ENCODE data around the gene MGME1. TPM values are rescaled to one million over a fixed set of nuclear protein-coding genes. Genes with fewer than 3 reads are reported as not detected.

MGME1 gene
- total RNA-seq, 1 donor from 2014 or later: 14.2 TPM

- Histone ChIP-seq H3K27ac (ENCODE audit: low read depth, low read length) (no peak overlapping the region), H3K4me3 (ENCODE audit: insufficient read depth, low read depth, low read length) (no peak overlapping the region), H3K9me3 (ENCODE audit: insufficient read depth, low read depth, low read length) (no peaks in the 10 kb centered on the region), H3K9ac (ENCODE audit: low read length) (no peak overlapping the region), H4K20me1 (ENCODE audit: insufficient read depth, low read length) (peaks cover 58% of the 10 kb centered on the region), H3K4me2 (ENCODE audit: low read length) (no peak overlapping the region), H3K79me2 (ENCODE audit: insufficient read depth, low read length) (peaks cover 8% of the 10 kb centered on the region), H2AFZ (ENCODE audit: low read depth, low read length) (no peak overlapping the region), H3K36me3 (ENCODE audit: insufficient read depth, low read length) (peaks cover 43% of the 10 kb centered on the region), H3K4me1 (ENCODE audit: insufficient read depth, low read length) (peaks cover 27% of the 10 kb centered on the region), H3K27me3 (ENCODE audit: insufficient read depth, low read length) (no peaks in the 10 kb centered on the region)
- peak overlapping the region; percentile 17 for H3K4me3 Mint-ChIP-seq (ENCODE audit: unreplicated experiment)
- no peaks in the 10 kb centered on the region for H3K27me3 Mint-ChIP-seq (ENCODE audit: low read depth, unreplicated experiment)
- FAIRE-seq: no peak
- peaks cover 13% of the 10 kb centered on the region for H3K36me3 Mint-ChIP-seq (ENCODE audit: low read depth, unreplicated experiment)
- H3K27ac Mint-ChIP-seq (ENCODE audit: unreplicated experiment): no peak overlapping the region
- no peaks in the 10 kb centered on the region for H3K9me3 Mint-ChIP-seq (ENCODE audit: unreplicated experiment)
- TF ChIP-seq CTCF (IDR thresholded peaks at IDR 0.05; ENCODE audit: insufficient read depth, low read depth, low read length) (no peak), EZH2 (IDR thresholded peaks at IDR 0.05; ENCODE audit: insufficient read depth, low read length) (no peak)
- no peak for DNase-seq (ENCODE audit: low read depth)
- H3K4me1 Mint-ChIP-seq (ENCODE audit: low read depth, unreplicated experiment): peaks cover 11% of the 10 kb centered on the region
Measured at GRCh38 chr20:17940224-17940971, 28.4 kb upstream of the MGME1 start.

GRCh38 chr20:17941087-17941825 lies 27.6 kb upstream of the MGME1 start:
- H3K9me3 Mint-ChIP-seq (ENCODE audit: unreplicated experiment): no peaks in the 10 kb centered on the region
- H3K36me3 Mint-ChIP-seq (ENCODE audit: low read depth, unreplicated experiment): peaks cover 18% of the 10 kb centered on the region
- H4K20me1 ChIP-seq (ENCODE audit: insufficient read depth, low read length): peaks cover 65% of the 10 kb centered on the region
- H3K36me3 ChIP-seq (ENCODE audit: insufficient read depth, low read length): peaks cover 51% of the 10 kb centered on the region
- H3K27ac Mint-ChIP-seq (ENCODE audit: unreplicated experiment): no peak overlapping the region
- H3K4me3 Mint-ChIP-seq (ENCODE audit: unreplicated experiment): no peak overlapping the region
- H3K27ac ChIP-seq (ENCODE audit: low read depth, low read length): no peak overlapping the region
- no peak overlapping the region for H3K9ac ChIP-seq (ENCODE audit: low read length)
- no peaks in the 10 kb centered on the region for H3K27me3 Mint-ChIP-seq (ENCODE audit: low read depth, unreplicated experiment)
- FAIRE-seq: no peak
- H3K27me3 ChIP-seq (ENCODE audit: insufficient read depth, low read length): no peaks in the 10 kb centered on the region
- TF ChIP-seq EZH2 (IDR thresholded peaks at IDR 0.05; ENCODE audit: insufficient read depth, low read length) (no peak), CTCF (IDR thresholded peaks at IDR 0.05; ENCODE audit: insufficient read depth, low read depth, low read length) (no peak)
- peaks cover 15% of the 10 kb centered on the region for H3K79me2 ChIP-seq (ENCODE audit: insufficient read depth, low read length)
- H3K4me1 Mint-ChIP-seq (ENCODE audit: low read depth, unreplicated experiment): peaks cover 11% of the 10 kb centered on the region
- no peak overlapping the region for H2AFZ ChIP-seq (ENCODE audit: low read depth, low read length)
- DNase-seq (ENCODE audit: low read depth): no peak
- peaks cover 21% of the 10 kb centered on the region for H3K4me1 ChIP-seq (ENCODE audit: insufficient read depth, low read length)
- no peaks in the 10 kb centered on the region for H3K9me3 ChIP-seq (ENCODE audit: insufficient read depth, low read depth, low read length)
- no peak overlapping the region for H3K4me2 ChIP-seq (ENCODE audit: low read length)
- no peak overlapping the region for H3K4me3 ChIP-seq (ENCODE audit: insufficient read depth, low read depth, low read length)
